ENCODE measurements around the gene PRDM7. TPM values are rescaled to one million over a fixed set of nuclear protein-coding genes. Genes with fewer than 3 reads are reported as not detected.

PRDM7 gene
- total RNA-seq, 1 donor from 2014 or later: not detected

GRCh38 chr16:90012991-90013745 lies 64.0 kb downstream of the PRDM7 start:
- Mint-ChIP-seq H3K27me3 (ENCODE audit: low read depth, unreplicated experiment) (no peaks in the 10 kb centered on the region), H3K36me3 (ENCODE audit: low read depth, unreplicated experiment) (peaks cover 2% of the 10 kb centered on the region), H3K9me3 (ENCODE audit: unreplicated experiment) (no peaks in the 10 kb centered on the region), H3K4me1 (ENCODE audit: low read depth, unreplicated experiment) (peaks cover 5% of the 10 kb centered on the region), H3K4me3 (ENCODE audit: unreplicated experiment) (no peak overlapping the region), H3K27ac (ENCODE audit: unreplicated experiment) (no peak overlapping the region)
- H3K27me3 ChIP-seq (ENCODE audit: insufficient read depth, low read length): no peaks in the 10 kb centered on the region
- TF ChIP-seq EZH2 (IDR thresholded peaks at IDR 0.05; ENCODE audit: insufficient read depth, low read length) (no peak), CTCF (IDR thresholded peaks at IDR 0.05; ENCODE audit: insufficient read depth, low read depth, low read length) (no peak)
- FAIRE-seq (no peak), DNase-seq (ENCODE audit: low read depth) (no peak)
- H3K9me3 ChIP-seq (ENCODE audit: insufficient read depth, low read depth, low read length): no peaks in the 10 kb centered on the region
- no peak overlapping the region for H3K9ac ChIP-seq (ENCODE audit: low read length)
- no peak overlapping the region for H2AFZ ChIP-seq (ENCODE audit: low read depth, low read length)
- H3K4me3 ChIP-seq (ENCODE audit: insufficient read depth, low read depth, low read length): no peak overlapping the region
- H3K27ac ChIP-seq (ENCODE audit: low read depth, low read length): no peak overlapping the region
- H3K4me1 ChIP-seq (ENCODE audit: insufficient read depth, low read length): peaks cover 9% of the 10 kb centered on the region
- H3K36me3 ChIP-seq (ENCODE audit: insufficient read depth, low read length): no peaks in the 10 kb centered on the region
- peaks cover 6% of the 10 kb centered on the region for H4K20me1 ChIP-seq (ENCODE audit: insufficient read depth, low read length)
- H3K79me2 ChIP-seq (ENCODE audit: insufficient read depth, low read length): no peaks in the 10 kb centered on the region
- no peak overlapping the region for H3K4me2 ChIP-seq (ENCODE audit: low read length)

GRCh38 chr16:90011908-90012501 lies 65.1 kb downstream of the PRDM7 start:
- no peaks in the 10 kb centered on the region for H3K9me3 ChIP-seq (ENCODE audit: insufficient read depth, low read depth, low read length)
- Mint-ChIP-seq H3K4me1 (ENCODE audit: low read depth, unreplicated experiment) (peaks cover 5% of the 10 kb centered on the region), H3K4me3 (ENCODE audit: unreplicated experiment) (no peak overlapping the region), H3K27me3 (ENCODE audit: low read depth, unreplicated experiment) (no peaks in the 10 kb centered on the region), H3K9me3 (ENCODE audit: unreplicated experiment) (no peaks in the 10 kb centered on the region), H3K27ac (ENCODE audit: unreplicated experiment) (no peak overlapping the region), H3K36me3 (ENCODE audit: low read depth, unreplicated experiment) (peaks cover 2% of the 10 kb centered on the region)
- no peaks in the 10 kb centered on the region for H3K36me3 ChIP-seq (ENCODE audit: insufficient read depth, low read length)
- H3K4me1 ChIP-seq (ENCODE audit: insufficient read depth, low read length): peaks cover 9% of the 10 kb centered on the region
- no peak overlapping the region for H3K4me3 ChIP-seq (ENCODE audit: insufficient read depth, low read depth, low read length)
- no peak overlapping the region for H3K4me2 ChIP-seq (ENCODE audit: low read length)
- FAIRE-seq (no peak), DNase-seq (ENCODE audit: low read depth) (no peak)
- no peaks in the 10 kb centered on the region for H4K20me1 ChIP-seq (ENCODE audit: insufficient read depth, low read length)
- H3K27me3 ChIP-seq (ENCODE audit: insufficient read depth, low read length): no peaks in the 10 kb centered on the region
- H3K27ac ChIP-seq (ENCODE audit: low read depth, low read length): no peak overlapping the region
- TF ChIP-seq EZH2 (IDR thresholded peaks at IDR 0.05; ENCODE audit: insufficient read depth, low read length): no peak
- TF ChIP-seq CTCF (IDR thresholded peaks at IDR 0.05; ENCODE audit: insufficient read depth, low read depth, low read length): no peak
- H3K9ac ChIP-seq (ENCODE audit: low read length): no peak overlapping the region
- H2AFZ ChIP-seq (ENCODE audit: low read depth, low read length): no peak overlapping the region
- H3K79me2 ChIP-seq (ENCODE audit: insufficient read depth, low read length): no peaks in the 10 kb centered on the region

GRCh38 chr16:90011508-90011819 lies 65.7 kb downstream of the PRDM7 start:
- Histone ChIP-seq H3K27me3 (ENCODE audit: insufficient read depth, low read length) (no peaks in the 10 kb centered on the region), H3K36me3 (ENCODE audit: insufficient read depth, low read length) (no peaks in the 10 kb centered on the region), H4K20me1 (ENCODE audit: insufficient read depth, low read length) (no peaks in the 10 kb centered on the region), H3K9ac (ENCODE audit: low read length) (no peak overlapping the region), H3K79me2 (ENCODE audit: insufficient read depth, low read length) (no peaks in the 10 kb centered on the region), H3K4me3 (ENCODE audit: insufficient read depth, low read depth, low read length) (no peak overlapping the region), H3K27ac (ENCODE audit: low read depth, low read length) (no peak overlapping the region), H2AFZ (ENCODE audit: low read depth, low read length) (no peak overlapping the region), H3K4me2 (ENCODE audit: low read length) (no peak overlapping the region), H3K4me1 (ENCODE audit: insufficient read depth, low read length) (peaks cover 9% of the 10 kb centered on the region), H3K9me3 (ENCODE audit: insufficient read depth, low read depth, low read length) (no peaks in the 10 kb centered on the region)
- no peak for FAIRE-seq
- no peak for DNase-seq (ENCODE audit: low read depth)
- H3K4me3 Mint-ChIP-seq (ENCODE audit: unreplicated experiment): no peak overlapping the region
- peaks cover 5% of the 10 kb centered on the region for H3K4me1 Mint-ChIP-seq (ENCODE audit: low read depth, unreplicated experiment)
- peaks cover 2% of the 10 kb centered on the region for H3K36me3 Mint-ChIP-seq (ENCODE audit: low read depth, unreplicated experiment)
- H3K9me3 Mint-ChIP-seq (ENCODE audit: unreplicated experiment): no peaks in the 10 kb centered on the region
- no peak for TF ChIP-seq CTCF (IDR thresholded peaks at IDR 0.05; ENCODE audit: insufficient read depth, low read depth, low read length)
- no peak for TF ChIP-seq EZH2 (IDR thresholded peaks at IDR 0.05; ENCODE audit: insufficient read depth, low read length)
- no peak overlapping the region for H3K27ac Mint-ChIP-seq (ENCODE audit: unreplicated experiment)
- H3K27me3 Mint-ChIP-seq (ENCODE audit: low read depth, unreplicated experiment): no peaks in the 10 kb centered on the region
